SK-N-SH (cell line): ENCODE data around the gene TNFAIP3. TPM values are rescaled to one million over a fixed set of nuclear protein-coding genes. Genes with fewer than 3 reads are reported as not detected.

Experiments used
- CTCF ChIA-PET: fragments of 300-600, 350-600 bp; formaldehyde crosslinking; extraction: SDS; loops from one replicate; lab custom pipeline; 2021; lab: Yijun Ruan, JAX
- POLR2A ChIA-PET: fragments of 350-600 bp; sonication (Branson Sonifier 250); formaldehyde crosslinking; extraction: SDS; loops from one replicate; lab custom pipeline; 2020; ENCODE audit warnings: antibody characterized with exemption, inconsistent platforms; lab: Yijun Ruan, JAX
- DNase-seq: peaks from one replicate; pipeline ENCODE4 v3.0.0; 2012
- H2AFZ ChIP-seq: fragments of 200-600 bp; sonication (generic); 2 replicates; pipeline ENCODE4 v1.8.1; 2016; ENCODE audit warnings: antibody characterized with exemption, mild to moderate bottlenecking, low read depth
- H3F3A ChIP-seq: fragments of 200-600 bp; sonication (generic); replicated peaks from 2 replicates; pipeline ENCODE3; 2016; ENCODE audit warnings: antibody characterized with exemption, mild to moderate bottlenecking; ENCODE audit not compliant: insufficient read depth
- H3K27ac ChIP-seq, 2 experiments: fragments of 200-500 bp in 1 of 2; fragments of 200-600 bp in 1 of 2; sonication (Bioruptor generic) in 1 of 2; sonication (generic), shearing (Covaris generic) in 1 of 2; 2 replicates each; pipeline versions ENCODE4 v1.5.1 to v1.6.1; 2014 to 2016; ENCODE audit warnings: low read depth in 2 of 2, inconsistent platforms in 1 of 2, low read length in 1 of 2, mild to moderate bottlenecking in 1 of 2, mixed read lengths in 1 of 2
- H3K27me3 ChIP-seq: fragments of 200-600 bp; sonication (generic), shearing (Covaris generic); 2 replicates; pipeline ENCODE4 v1.6.1; 2016; ENCODE audit warnings: mixed run types; ENCODE audit not compliant: insufficient read depth
- H3K36me3 ChIP-seq, 2 experiments: fragments of 200-500 bp in 1 of 2; fragments of 200-600 bp in 1 of 2; sonication (Bioruptor generic) in 1 of 2; sonication (generic) in 1 of 2; replicated peaks in 1 of 2; 2 replicates each; pipeline versions ENCODE3 to v1.5.1; 2014 to 2016; ENCODE audit warnings: low read length in 1 of 2, mild to moderate bottlenecking in 1 of 2; ENCODE audit not compliant: insufficient read depth in 2 of 2, control insufficient read depth in 1 of 2
- H3K4me1 ChIP-seq, 2 experiments: fragments of 200-500 bp in 1 of 2; fragments of 200-600 bp in 1 of 2; sonication (Bioruptor generic) in 1 of 2; sonication (generic), shearing (Covaris generic) in 1 of 2; 2 replicates each; pipeline versions ENCODE4 v1.5.1 to v1.6.1; 2014 to 2016; ENCODE audit warnings: low read depth in 1 of 2, low read length in 1 of 2, mixed run types in 1 of 2; ENCODE audit not compliant: insufficient read depth in 2 of 2, control insufficient read depth in 1 of 2
- H3K4me2 ChIP-seq: fragments of 200-600 bp; sonication (generic), shearing (Covaris generic); 2 replicates; pipeline ENCODE4 v1.6.1; 2017; ENCODE audit warnings: mixed run types
- H3K4me3 ChIP-seq, 2 experiments: fragments of 200-500 bp in 1 of 2; fragments of 200-600 bp in 1 of 2; sonication (Bioruptor generic) in 1 of 2; sonication (generic), shearing (Covaris generic) in 1 of 2; 2 replicates each; pipeline versions ENCODE4 v1.5.1 to v1.8.1; 2014 to 2016; ENCODE audit warnings: low read depth in 2 of 2, inconsistent platforms in 1 of 2, low read length in 1 of 2, mild to moderate bottlenecking in 1 of 2, mixed read lengths in 1 of 2, moderate library complexity in 1 of 2
- H3K79me2 ChIP-seq: fragments of 200-600 bp; sonication (generic); 2 replicates; pipeline ENCODE4 v1.8.1; 2017; ENCODE audit warnings: mild to moderate bottlenecking; ENCODE audit not compliant: insufficient read depth
- H3K9ac ChIP-seq: fragments of 200-600 bp; sonication (generic); 2 replicates; pipeline ENCODE4 v1.6.1; 2017; ENCODE audit warnings: mixed run types
- H3K9me2 ChIP-seq: fragments of 200-600 bp; sonication (generic); 2 replicates; pipeline ENCODE4 v1.6.1; 2017; ENCODE audit warnings: mixed run types
- H3K9me3 ChIP-seq: fragments of 200-600 bp; sonication (generic); 2 replicates; pipeline ENCODE4 v1.6.1; 2017; ENCODE audit warnings: mixed run types, mild to moderate bottlenecking, moderate library complexity
- H4K20me1 ChIP-seq: fragments of 200-600 bp; sonication (generic); 2 replicates; pipeline ENCODE4 v1.6.1; 2017; ENCODE audit warnings: mild to moderate bottlenecking, mixed run types; ENCODE audit not compliant: insufficient read depth
- EZH2phosphoT487 ChIP-seq: fragments of 200-600 bp; sonication (generic); IDR thresholded peaks from 2 replicates; pipeline ENCODE4 v1.6.1; 2017; ENCODE audit warnings: low read depth, mixed run types, mild to moderate bottlenecking, antibody characterized with exemption, moderate library complexity, borderline replicate concordance
- FOXJ3 ChIP-seq: sonication (generic); formaldehyde crosslinking; IDR thresholded peaks from 2 replicates; pipeline ENCODE4 v1.5.1; 2020; ENCODE audit warnings: mild to moderate bottlenecking, missing genetic modification reagents
- MXI1 ChIP-seq: IDR thresholded peaks from 2 replicates; pipeline ENCODE4 v1.6.1; 2012; ENCODE audit warnings: mild to moderate bottlenecking, low read depth, low read length, improper control_type of control experiment
- NRF1 ChIP-seq: IDR thresholded peaks from 2 replicates; pipeline ENCODE4 v1.6.1; 2012; ENCODE audit warnings: low read depth, mild to moderate bottlenecking, low read length
- RCOR1 ChIP-seq: fragments of 150-350 bp; IDR thresholded peaks from 2 replicates; pipeline ENCODE4 v1.6.1; 2017; ENCODE audit warnings: antibody characterized with exemption, low read length
- RFX5 ChIP-seq: IDR thresholded peaks from 2 replicates; pipeline ENCODE4 v1.6.1; 2012; ENCODE audit warnings: mild to moderate bottlenecking, improper control_type of control experiment, low read length
- RXRA ChIP-seq: IDR thresholded peaks from 2 replicates; pipeline ENCODE4 v1.4.0; 2012; ENCODE audit warnings: low read depth, mild to moderate bottlenecking, borderline replicate concordance
- SIN3A ChIP-seq: IDR thresholded peaks from 2 replicates; pipeline ENCODE4 v1.6.1; 2012; ENCODE audit warnings: low read depth, mild to moderate bottlenecking, low read length, moderate library complexity, borderline replicate concordance
- TEAD4 ChIP-seq: IDR thresholded peaks from 2 replicates; pipeline ENCODE4 v1.4.0; 2012; ENCODE audit warnings: mild to moderate bottlenecking, borderline replicate concordance; ENCODE audit not compliant: insufficient read depth
- YY1 ChIP-seq: IDR thresholded peaks from 2 replicates; pipeline ENCODE4 v1.4.0; 2012; ENCODE audit warnings: low read depth, mild to moderate bottlenecking
- whole genome bisulfite sequencing: methylation state at CpG from one replicate; pipeline ENCODE4 v1.1.6; 2017; ENCODE audit warnings: low lambda C conversion rate; 5-methylcytosine and 5-hydroxymethylcytosine counted together
- polyA plus RNA-seq, 3 experiments: library from polyadenylated mRNA; depleted of rRNA; stranded (reverse); fragments of >200 nt; gene quantifications; 2 replicates each; pipeline ENCODE4 v1.2.3, GENCODE V29; 2012
- TF ChIP-seq, protein P1 (sequence below): IDR thresholded peaks from 2 replicates; pipeline ENCODE4 v1.4.0; 2012; ENCODE audit warnings: low read depth, borderline replicate concordance
- TF ChIP-seq, protein P2 (sequence below): fragments of 150-350 bp; IDR thresholded peaks from 2 replicates; pipeline ENCODE4 v1.6.1; 2016; ENCODE audit warnings: mild to moderate bottlenecking, low read depth, low read length

TNFAIP3 gene
- polyA plus RNA-seq, 1 of the 3 experiments (the other 2 are of a cell fraction) = 1.0 TPM

- Histone ChIP-seq H3K9me2 (no peaks in the 10 kb centered on the region), H4K20me1 (no peaks in the 10 kb centered on the region), H3K9me3 (no peaks in the 10 kb centered on the region), H3K4me2 (no peak overlapping the region), H3K79me2 (no peaks in the 10 kb centered on the region), H3F3A (no peaks in the 10 kb centered on the region), H3K27ac (no peak overlapping the region), H3K36me3 (no peaks in the 10 kb centered on the region), H3K9ac (no peak overlapping the region), H3K27me3 (no peaks in the 10 kb centered on the region), H2AFZ (no peak overlapping the region), H3K4me1 (no peaks in the 10 kb centered on the region; a peak in 1 of 4 replicates), H3K4me3 (no peak overlapping the region)
- ChIA-PET CTCF (no interaction called here), POLR2A (no interaction called here)
- 4% methylated on average over 1 of the region's 1 CpG for WGBS
- TF ChIP-seq, protein P1, sequence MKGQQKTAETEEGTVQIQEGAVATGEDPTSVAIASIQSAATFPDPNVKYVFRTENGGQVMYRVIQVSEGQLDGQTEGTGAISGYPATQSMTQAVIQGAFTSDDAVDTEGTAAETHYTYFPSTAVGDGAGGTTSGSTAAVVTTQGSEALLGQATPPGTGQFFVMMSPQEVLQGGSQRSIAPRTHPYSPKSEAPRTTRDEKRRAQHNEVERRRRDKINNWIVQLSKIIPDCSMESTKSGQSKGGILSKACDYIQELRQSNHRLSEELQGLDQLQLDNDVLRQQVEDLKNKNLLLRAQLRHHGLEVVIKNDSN = no peak
- TF ChIP-seq NRF1 = no peak
- no peak for TF ChIP-seq RCOR1
- no peak for TF ChIP-seq FOXJ3
- TF ChIP-seq RXRA = no peak
- TF ChIP-seq, protein P2, sequence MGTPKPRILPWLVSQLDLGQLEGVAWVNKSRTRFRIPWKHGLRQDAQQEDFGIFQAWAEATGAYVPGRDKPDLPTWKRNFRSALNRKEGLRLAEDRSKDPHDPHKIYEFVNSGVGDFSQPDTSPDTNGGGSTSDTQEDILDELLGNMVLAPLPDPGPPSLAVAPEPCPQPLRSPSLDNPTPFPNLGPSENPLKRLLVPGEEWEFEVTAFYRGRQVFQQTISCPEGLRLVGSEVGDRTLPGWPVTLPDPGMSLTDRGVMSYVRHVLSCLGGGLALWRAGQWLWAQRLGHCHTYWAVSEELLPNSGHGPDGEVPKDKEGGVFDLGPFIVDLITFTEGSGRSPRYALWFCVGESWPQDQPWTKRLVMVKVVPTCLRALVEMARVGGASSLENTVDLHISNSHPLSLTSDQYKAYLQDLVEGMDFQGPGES = no peak
- no peak for TF ChIP-seq MXI1
- TF ChIP-seq SIN3A = no peak
- TF ChIP-seq TEAD4 = no peak
- DNase-seq = no peak
Measured at GRCh38 chr6:137824556-137824879, 42.5 kb upstream of the TNFAIP3 start.

DNA sequence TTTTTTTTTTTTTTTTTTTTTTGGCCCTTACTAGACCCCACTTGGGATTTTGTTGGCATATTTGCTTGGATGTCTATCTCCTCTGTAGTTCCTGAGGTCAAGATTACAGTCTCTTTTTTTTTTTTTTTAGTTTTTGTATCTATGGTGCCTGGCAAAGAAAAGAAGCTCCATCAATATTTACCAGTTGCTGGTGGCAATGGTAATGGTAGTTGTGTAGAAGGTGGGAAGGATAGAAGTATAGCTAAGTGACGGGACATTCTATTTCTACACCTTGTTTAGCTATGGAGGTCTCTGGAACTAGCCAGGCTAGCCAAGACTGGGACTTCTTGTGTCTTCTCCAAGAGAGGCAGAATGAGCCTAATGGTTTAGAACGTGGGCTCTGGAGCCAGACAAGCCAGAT lies 42.2 kb upstream of the TNFAIP3 start:
- H3K4me1 ChIP-seq = no peaks in the 10 kb centered on the region; a peak in 1 of 4 replicates
- no peak overlapping the region for H3K4me3 ChIP-seq
- H2AFZ ChIP-seq = no peak overlapping the region
- H3K9me3 ChIP-seq = no peaks in the 10 kb centered on the region
- H3F3A ChIP-seq = no peaks in the 10 kb centered on the region
- POLR2A ChIA-PET = no interaction called here
- CTCF ChIA-PET = no interaction called here
- DNase-seq = no peak
- H3K36me3 ChIP-seq = no peaks in the 10 kb centered on the region
- no peak overlapping the region for H3K9ac ChIP-seq
- H3K79me2 ChIP-seq = no peaks in the 10 kb centered on the region
- no peak overlapping the region for H3K4me2 ChIP-seq
- no peaks in the 10 kb centered on the region for H4K20me1 ChIP-seq
- H3K27me3 ChIP-seq = no peaks in the 10 kb centered on the region
- TF ChIP-seq EZH2phosphoT487 = no peak
- no peak for TF ChIP-seq YY1
- no peak for TF ChIP-seq RFX5
- TF ChIP-seq, all 33 proteins: peak for 0
- no peaks in the 10 kb centered on the region for H3K9me2 ChIP-seq
- H3K27ac ChIP-seq = no peak overlapping the region
- WGBS = 3% methylated on average over 2 of the region's 2 CpGs
